Keratinocyte (primary cell): ENCODE data around the gene MOAP1.
"Not testable (repeated sequence)": the region's sequence is repeated elsewhere in the genome, so short reads cannot be mapped to it uniquely, and the experiment has no call there.

Experiments
- EZH2 ChIP-seq: IDR thresholded peaks from one replicate; pipeline ENCODE4 v1.6.1; 2012; ENCODE audit warnings: inconsistent platforms, mild to moderate bottlenecking, low read length, moderate library complexity
- TF ChIP-seq, protein P1 (sequence below), 3 experiments: IDR thresholded peaks in 1 of 3; conservative IDR thresholded peaks in 1 of 3; optimal IDR thresholded peaks in 1 of 3; 2 replicates in 2 of 3; 3 replicates in 1 of 3; pipeline versions ENCODE3 to v1.5.1; 2011; ENCODE audit warnings: low read length in 3 of 3, mild to moderate bottlenecking in 3 of 3, moderate library complexity in 2 of 3, control low read depth in 1 of 3, inconsistent platforms in 1 of 3; ENCODE audit not compliant: insufficient read depth in 2 of 3; ENCODE audit errors: extremely low read depth in 1 of 3

- TF ChIP-seq, protein P1, sequence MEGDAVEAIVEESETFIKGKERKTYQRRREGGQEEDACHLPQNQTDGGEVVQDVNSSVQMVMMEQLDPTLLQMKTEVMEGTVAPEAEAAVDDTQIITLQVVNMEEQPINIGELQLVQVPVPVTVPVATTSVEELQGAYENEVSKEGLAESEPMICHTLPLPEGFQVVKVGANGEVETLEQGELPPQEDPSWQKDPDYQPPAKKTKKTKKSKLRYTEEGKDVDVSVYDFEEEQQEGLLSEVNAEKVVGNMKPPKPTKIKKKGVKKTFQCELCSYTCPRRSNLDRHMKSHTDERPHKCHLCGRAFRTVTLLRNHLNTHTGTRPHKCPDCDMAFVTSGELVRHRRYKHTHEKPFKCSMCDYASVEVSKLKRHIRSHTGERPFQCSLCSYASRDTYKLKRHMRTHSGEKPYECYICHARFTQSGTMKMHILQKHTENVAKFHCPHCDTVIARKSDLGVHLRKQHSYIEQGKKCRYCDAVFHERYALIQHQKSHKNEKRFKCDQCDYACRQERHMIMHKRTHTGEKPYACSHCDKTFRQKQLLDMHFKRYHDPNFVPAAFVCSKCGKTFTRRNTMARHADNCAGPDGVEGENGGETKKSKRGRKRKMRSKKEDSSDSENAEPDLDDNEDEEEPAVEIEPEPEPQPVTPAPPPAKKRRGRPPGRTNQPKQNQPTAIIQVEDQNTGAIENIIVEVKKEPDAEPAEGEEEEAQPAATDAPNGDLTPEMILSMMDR (optimal IDR thresholded peaks at IDR 0.05 in 1 of 3, IDR thresholded peaks at IDR 0.05 in 1 of 3, conservative IDR thresholded peaks at IDR 0.05 in 1 of 3; ENCODE audit: extremely low read depth in 1 of 3, insufficient read depth in 2 of 3, low read length in 3 of 3) = not testable (repeated sequence)
- not testable (repeated sequence) for TF ChIP-seq EZH2
Measured at GRCh38 chr14:93136508-93136907, 48.2 kb downstream of the MOAP1 start.
